ENCODE data around the gene PGD. TPM values are rescaled to one million over a fixed set of nuclear protein-coding genes. Genes with fewer than 3 reads are reported as not detected.
A peak's percentile ranks its signal among the peaks of the same experiment; 100 is the strongest.
"Not testable (repeated sequence)": the region's sequence is repeated elsewhere in the genome, so short reads cannot be mapped to it uniquely, and the experiment has no call there.

PGD gene
- total and polyA plus RNA-seq, 7 donors, result 30.6 to 115 (median 44.2) TPM

DNA sequence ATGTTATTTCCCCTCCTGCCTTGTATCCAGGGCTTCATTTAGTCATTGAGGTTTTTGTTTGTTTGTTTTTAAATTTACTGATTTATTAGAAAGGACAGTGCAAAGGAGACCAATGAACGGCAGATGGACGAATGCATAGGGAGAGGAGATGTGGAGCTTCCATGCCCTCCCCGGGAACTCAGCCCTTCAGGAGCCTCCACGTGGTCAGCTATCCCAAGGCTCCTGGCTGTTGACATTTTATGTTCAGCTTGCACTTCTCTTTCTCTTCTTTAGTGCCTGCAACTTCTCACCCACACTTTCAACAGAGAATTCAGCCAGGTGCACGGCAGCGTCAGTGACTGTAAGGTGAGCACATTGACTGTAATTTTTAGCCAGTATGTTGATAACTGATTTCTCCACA is 30.7 kb upstream of the PGD start:
- Histone ChIP-seq H3K27ac (no peak overlapping the region), H3K9me3 (no peaks in the 10 kb centered on the region), H3K27me3 (no peaks in the 10 kb centered on the region), H3K4me3 (no peak overlapping the region), H3K4me1 (no peaks in the 10 kb centered on the region), H3K36me3 (peaks cover 0 to 97% (median 45%) of the 10 kb centered on the region in 4 donors)
- TF ChIP-seq EP300 (IDR thresholded peaks at IDR 0.05), result no peak
- no peak for TF ChIP-seq POLR2A (IDR thresholded peaks at IDR 0.05)
- TF ChIP-seq POLR2AphosphoS5 (IDR thresholded peaks at IDR 0.05), result no peak
- TF ChIP-seq, protein P1, sequence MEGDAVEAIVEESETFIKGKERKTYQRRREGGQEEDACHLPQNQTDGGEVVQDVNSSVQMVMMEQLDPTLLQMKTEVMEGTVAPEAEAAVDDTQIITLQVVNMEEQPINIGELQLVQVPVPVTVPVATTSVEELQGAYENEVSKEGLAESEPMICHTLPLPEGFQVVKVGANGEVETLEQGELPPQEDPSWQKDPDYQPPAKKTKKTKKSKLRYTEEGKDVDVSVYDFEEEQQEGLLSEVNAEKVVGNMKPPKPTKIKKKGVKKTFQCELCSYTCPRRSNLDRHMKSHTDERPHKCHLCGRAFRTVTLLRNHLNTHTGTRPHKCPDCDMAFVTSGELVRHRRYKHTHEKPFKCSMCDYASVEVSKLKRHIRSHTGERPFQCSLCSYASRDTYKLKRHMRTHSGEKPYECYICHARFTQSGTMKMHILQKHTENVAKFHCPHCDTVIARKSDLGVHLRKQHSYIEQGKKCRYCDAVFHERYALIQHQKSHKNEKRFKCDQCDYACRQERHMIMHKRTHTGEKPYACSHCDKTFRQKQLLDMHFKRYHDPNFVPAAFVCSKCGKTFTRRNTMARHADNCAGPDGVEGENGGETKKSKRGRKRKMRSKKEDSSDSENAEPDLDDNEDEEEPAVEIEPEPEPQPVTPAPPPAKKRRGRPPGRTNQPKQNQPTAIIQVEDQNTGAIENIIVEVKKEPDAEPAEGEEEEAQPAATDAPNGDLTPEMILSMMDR (IDR thresholded peaks at IDR 0.05), result no peak
- 82 to 87% methylated on average over 6 of the region's 6 CpGs for WGBS, 2 donors
- no peak for DNase-seq
- intact Hi-C loops (cut with DNase I), result no loop called here

DNA sequence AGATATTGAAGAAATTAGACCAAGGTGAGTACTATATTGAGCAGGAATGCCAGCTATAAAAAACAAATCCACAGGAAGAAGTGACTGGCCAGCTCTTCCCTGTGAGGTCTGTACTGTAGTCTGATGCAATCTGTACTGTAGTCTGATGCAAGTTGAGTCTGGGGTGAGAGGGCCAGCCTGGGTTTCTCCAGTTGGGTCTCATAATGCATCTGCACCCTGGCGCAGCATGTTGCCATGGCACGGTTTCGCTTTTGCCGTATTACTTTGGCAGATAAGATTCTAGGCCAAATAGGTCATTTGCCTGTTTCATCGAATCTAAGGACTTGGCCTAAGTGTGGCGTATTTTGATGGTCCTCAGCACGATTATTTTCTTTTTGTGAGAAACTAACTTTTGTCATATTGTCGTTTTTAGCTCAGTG is 24.4 kb upstream of the PGD start:
- TF ChIP-seq, protein P1 (IDR thresholded peaks at IDR 0.05), result no peak
- TF ChIP-seq POLR2AphosphoS5 (IDR thresholded peaks at IDR 0.05) (no peak), EP300 (IDR thresholded peaks at IDR 0.05) (no peak), POLR2A (IDR thresholded peaks at IDR 0.05) (no peak)
- DNase-seq, result no peak
- Histone ChIP-seq H3K4me1 (peaks cover 0 to 6% (median 3%) of the 10 kb centered on the region in 4 donors), H3K27ac (no peak overlapping the region), H3K27me3 (no peaks in the 10 kb centered on the region), H3K9me3 (no peaks in the 10 kb centered on the region), H3K36me3 (peaks cover 7 to 89% (median 43%) of the 10 kb centered on the region in 4 donors), H3K4me3 (no peak overlapping the region)
- intact Hi-C loops (cut with DNase I), result no loop called here
- WGBS, 2 donors, result 92 to 95% methylated on average over 8 of the region's 8 CpGs

DNA sequence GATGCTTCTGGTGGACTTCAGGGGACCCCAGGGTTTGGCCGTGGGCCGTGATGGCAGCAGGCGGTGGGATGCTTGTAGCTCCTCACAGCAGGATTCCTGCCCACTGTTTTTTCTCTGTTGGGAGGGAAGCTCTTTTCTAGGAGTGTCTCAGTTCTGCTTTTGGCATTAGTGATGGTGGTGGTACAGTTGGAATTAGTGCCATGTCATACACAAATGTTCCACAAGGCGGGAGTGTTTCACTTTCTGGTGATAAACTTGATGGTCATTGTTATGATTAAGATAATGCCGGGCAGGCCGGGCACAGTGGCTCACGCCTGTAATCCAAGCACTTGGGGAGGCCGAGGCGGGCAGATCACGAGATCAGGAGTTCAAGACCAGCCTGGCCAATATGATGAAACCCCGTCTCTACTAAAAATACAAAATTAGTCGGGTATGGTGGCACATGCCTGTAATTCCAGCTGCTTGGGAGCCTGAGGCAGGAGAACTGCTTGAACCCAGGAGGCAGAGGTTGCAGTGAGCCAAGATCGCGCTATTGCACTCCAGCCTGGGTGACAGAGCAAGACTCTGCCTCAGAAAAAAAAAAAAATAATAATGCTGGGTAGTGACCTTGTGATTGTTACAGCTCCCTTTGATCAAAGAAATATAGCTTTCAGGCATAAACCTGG is 21.4 kb upstream of the PGD start:
- not testable (repeated sequence) for H3K4me1 ChIP-seq, H3K27me3 ChIP-seq, H3K9me3 ChIP-seq, H3K4me3 ChIP-seq
- peak overlapping the region; percentile 63 to 73 (median 66) for H3K27ac ChIP-seq
- intact Hi-C loops (cut with DNase I), result loop anchor here (1.0 kb wide), 1 partner anchor 53 kb away; the partner anchor contains the start of gene CENPS
- DNase-seq, result peak; percentile 82
- H3K36me3 ChIP-seq, result peaks cover 7 to 60% (median 30%) of the 10 kb centered on the region in 4 donors
- WGBS, 2 donors, result 39 to 51% methylated on average over 14 of the region's 14 CpGs
- TF ChIP-seq, protein P1 (IDR thresholded peaks at IDR 0.05), result peak; percentile 69 to 88 (median 75)
- peak in 2 of 4 donors; percentile 13 to 26 for TF ChIP-seq POLR2AphosphoS5 (IDR thresholded peaks at IDR 0.05)

DNA sequence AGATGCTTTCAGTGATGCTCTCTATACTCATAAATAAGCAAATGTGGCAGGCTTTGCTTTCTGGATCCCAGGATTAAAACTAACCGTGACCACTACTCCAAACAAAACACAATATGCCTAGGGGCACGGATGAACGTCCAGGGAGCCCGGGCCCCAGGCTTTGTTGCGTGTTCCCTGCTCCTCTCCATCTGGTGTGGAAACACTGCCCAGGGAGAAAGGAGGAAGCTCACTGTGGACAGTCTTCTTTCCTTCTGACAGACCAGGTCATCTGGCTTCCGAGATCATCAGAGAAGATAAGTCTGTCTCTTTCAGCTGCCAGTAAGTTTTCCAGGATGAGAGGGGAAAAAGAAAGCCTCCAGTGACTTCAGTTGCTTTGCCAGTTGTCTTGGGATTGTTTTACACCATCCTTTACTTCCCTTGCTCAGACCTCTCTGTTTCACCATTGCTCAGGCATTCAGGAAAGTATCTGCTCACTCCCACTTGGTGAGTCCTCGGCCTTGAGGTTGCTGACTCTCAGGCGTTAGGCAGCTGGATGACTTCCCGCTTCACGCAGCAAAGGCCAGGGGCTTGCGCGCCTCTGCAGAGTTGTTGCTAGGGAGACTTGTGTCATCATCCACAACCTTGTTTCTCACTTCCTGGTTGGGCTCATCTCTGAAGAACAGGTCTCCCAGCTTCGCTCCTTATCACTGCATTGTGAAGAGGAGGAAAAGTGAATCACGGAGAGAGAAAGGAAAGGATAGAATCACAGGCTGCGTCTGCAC is 20.6 kb upstream of the PGD start:
- intact Hi-C loops (cut with DNase I), result no loop called here
- Histone ChIP-seq H3K27ac (peak overlapping the region; percentile 63 to 73 (median 66)), H3K4me1 (peaks cover 0 to 10% (median 3%) of the 10 kb centered on the region in 4 donors), H3K9me3 (no peaks in the 10 kb centered on the region), H3K27me3 (no peaks in the 10 kb centered on the region), H3K4me3 (no peak overlapping the region), H3K36me3 (peaks cover 7 to 53% (median 30%) of the 10 kb centered on the region in 4 donors)
- DNase-seq, result peak; percentile 69
- 83 to 87% methylated on average over 15 of the region's 15 CpGs for WGBS, 2 donors
- TF ChIP-seq POLR2AphosphoS5 (IDR thresholded peaks at IDR 0.05), result peak in 1 of 4 donors; percentile 16
- TF ChIP-seq EP300 (IDR thresholded peaks at IDR 0.05), result no peak

DNA sequence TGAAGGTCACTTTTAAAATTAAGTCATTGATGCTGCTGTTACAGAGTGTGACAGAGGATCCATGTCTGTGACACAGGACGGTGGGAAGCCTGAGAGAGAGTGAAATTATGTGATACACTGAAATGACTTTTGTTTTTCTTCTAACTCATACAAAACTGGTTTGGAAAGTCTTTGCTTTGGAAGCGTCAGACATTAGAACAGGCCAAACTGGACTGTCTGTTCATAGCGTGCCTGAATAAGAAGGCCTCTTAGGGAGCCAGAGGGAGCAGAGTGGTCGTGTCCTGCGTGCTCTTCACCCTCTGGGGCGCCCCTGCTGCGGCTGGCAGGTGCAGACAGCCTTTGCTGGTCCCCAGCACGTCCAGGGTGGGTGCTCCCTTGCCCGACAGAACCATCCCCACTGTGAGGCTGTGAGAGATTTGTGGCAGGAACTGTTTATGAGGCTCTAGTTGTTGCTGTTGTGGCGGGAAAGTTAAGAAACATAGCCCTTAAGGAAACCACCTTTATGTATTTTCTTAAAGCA is 19.7 kb upstream of the PGD start:
- peaks cover 7 to 44% (median 23%) of the 10 kb centered on the region in 4 donors for H3K36me3 ChIP-seq
- peaks cover 0 to 10% (median 3%) of the 10 kb centered on the region in 4 donors for H3K4me1 ChIP-seq
- no peak for DNase-seq
- no peak for TF ChIP-seq POLR2A (IDR thresholded peaks at IDR 0.05)
- no peak for TF ChIP-seq POLR2AphosphoS5 (IDR thresholded peaks at IDR 0.05)
- TF ChIP-seq, protein P1 (IDR thresholded peaks at IDR 0.05), result no peak
- TF ChIP-seq EP300 (IDR thresholded peaks at IDR 0.05), result no peak
- no peak overlapping the region for H3K27ac ChIP-seq
- WGBS, 2 donors, result 92 to 93% methylated on average over 10 of the region's 10 CpGs
- intact Hi-C loops (cut with DNase I), result no loop called here
- H3K27me3 ChIP-seq, result no peaks in the 10 kb centered on the region
- H3K4me3 ChIP-seq, result no peak overlapping the region
- no peaks in the 10 kb centered on the region for H3K9me3 ChIP-seq

Data from sigmoid colon (tissue), 7 donors.